DOHH2 (cell line): ENCODE measurements around the gene ZNF276.

Source experiments
- H3F3A ChIP-seq: fragments of 200-600 bp; sonication (generic), shearing (Covaris generic); 2 replicates; pipeline ENCODE4 v1.6.0; 2016; ENCODE audit warnings: antibody characterized with exemption, mild to moderate bottlenecking; ENCODE audit not compliant: control insufficient read depth, insufficient read depth
- H3K27ac ChIP-seq: fragments of 200-600 bp; sonication (generic); 2 replicates; pipeline ENCODE4 v1.5.1; 2014; ENCODE audit warnings: low read depth, mild to moderate bottlenecking, low read length, moderate library complexity
- H3K27me3 ChIP-seq: fragments of 200-600 bp; sonication (generic); 2 replicates; pipeline ENCODE4 v1.6.1; 2014; ENCODE audit warnings: mild to moderate bottlenecking, low read length, mixed read lengths; ENCODE audit not compliant: control insufficient read depth
- H3K36me3 ChIP-seq: fragments of 200-600 bp; sonication (generic); 2 replicates; pipeline ENCODE4 v1.6.1; 2014; ENCODE audit warnings: mild to moderate bottlenecking, low read length, moderate library complexity, mixed read lengths; ENCODE audit not compliant: control insufficient read depth
- H3K4me1 ChIP-seq: fragments of 200-600 bp; sonication (generic); 2 replicates; pipeline ENCODE4 v1.6.1; 2014; ENCODE audit warnings: mild to moderate bottlenecking, low read length, mixed read lengths; ENCODE audit not compliant: control insufficient read depth
- H3K4me2 ChIP-seq: fragments of 200-600 bp; sonication (generic); 2 replicates; pipeline ENCODE4 v1.6.0; 2014; ENCODE audit warnings: mild to moderate bottlenecking, low read length, moderate library complexity
- H3K4me3 ChIP-seq: fragments of 200-600 bp; sonication (generic); 2 replicates; pipeline ENCODE4 v1.5.1; 2014; ENCODE audit warnings: mild to moderate bottlenecking, low read length, mixed read lengths
- H3K79me2 ChIP-seq: fragments of 200-600 bp; sonication (generic); 2 replicates; pipeline ENCODE4 v1.6.1; 2014; ENCODE audit warnings: mild to moderate bottlenecking, low read length, mixed read lengths; ENCODE audit not compliant: control insufficient read depth
- H3K9me2 ChIP-seq: fragments of 200-600 bp; sonication (generic); replicated peaks from 2 replicates; pipeline ENCODE4 v1.6.1; 2014; ENCODE audit warnings: mild to moderate bottlenecking, low read length, mixed read lengths; ENCODE audit not compliant: control insufficient read depth
- H3K9me3 ChIP-seq: fragments of 200-600 bp; sonication (generic); 2 replicates; pipeline ENCODE4 v1.6.1; 2014; ENCODE audit warnings: antibody characterized with exemption, low read length, mixed read lengths; ENCODE audit not compliant: control insufficient read depth, insufficient read depth
- H4K20me1 ChIP-seq: fragments of 200-600 bp; sonication (generic); 2 replicates; pipeline ENCODE4 v1.6.0; 2014; ENCODE audit warnings: low read depth, mild to moderate bottlenecking, antibody characterized with exemption, low read length, moderate library complexity; ENCODE audit not compliant: control insufficient read depth, insufficient read depth
- CTCF ChIP-seq: fragments of 200-600 bp; sonication (generic); IDR thresholded peaks from one replicate; pipeline ENCODE4 v1.5.1; 2014; ENCODE audit warnings: antibody characterized with exemption, mild to moderate bottlenecking, low read depth, low read length; ENCODE audit not compliant: poor library complexity, severe bottlenecking
- EZH2phosphoT487 ChIP-seq: fragments of 200-600 bp; sonication (generic); IDR thresholded peaks from 2 replicates; pipeline ENCODE4 v1.6.1; 2017; ENCODE audit warnings: borderline replicate concordance, mild to moderate bottlenecking, antibody characterized with exemption, low read length, moderate library complexity, mixed read lengths

Gene ZNF276

DNA sequence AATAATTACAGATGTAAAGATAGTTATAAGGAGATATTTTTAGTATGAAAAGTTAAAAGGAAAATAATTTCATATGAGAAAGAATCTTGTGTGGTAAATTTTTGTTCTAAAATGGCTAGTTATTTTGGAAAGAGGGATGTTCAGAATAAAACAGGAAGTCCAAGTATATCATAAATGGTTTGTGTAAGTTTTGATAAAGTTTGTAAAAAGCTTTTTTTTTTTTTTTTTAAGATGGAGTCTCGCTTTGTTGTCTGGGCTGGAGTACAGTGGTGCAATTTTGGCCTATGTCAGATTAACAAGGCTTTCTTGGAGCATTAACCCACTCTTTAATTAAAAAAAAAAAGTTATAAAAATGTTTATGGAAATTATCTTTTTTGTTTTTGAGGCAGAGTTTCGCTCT is 43.1 kb upstream of the ZNF276 start:
- Histone ChIP-seq H3K9me2 (no peaks in the 10 kb centered on the region), H3K4me3 (no peak overlapping the region), H4K20me1 (no peaks in the 10 kb centered on the region), H3K9me3 (peaks cover 9% of the 10 kb centered on the region), H3K79me2 (no peaks in the 10 kb centered on the region), H3F3A (no peaks in the 10 kb centered on the region), H3K27ac (no peak overlapping the region), H3K4me2 (no peak overlapping the region), H3K27me3 (no peaks in the 10 kb centered on the region), H3K36me3 (peaks cover 13% of the 10 kb centered on the region), H3K4me1 (no peaks in the 10 kb centered on the region)
- no peak for TF ChIP-seq CTCF
- no peak for TF ChIP-seq EZH2phosphoT487

GRCh38 chr16:89685916-89686315 is 35.4 kb upstream of the ZNF276 start:
- Histone ChIP-seq H3K36me3 (peaks cover 58% of the 10 kb centered on the region), H3F3A (no peaks in the 10 kb centered on the region), H3K4me2 (peak overlapping the region; percentile 99; the same call in 1 of the 2 replicates), H3K4me3 (peak overlapping the region; percentile 94; the same call in 1 of the 2 replicates), H3K27me3 (no peaks in the 10 kb centered on the region), H3K9me2 (no peaks in the 10 kb centered on the region), H3K4me1 (peaks cover 19% of the 10 kb centered on the region), H3K9me3 (peaks cover 5% of the 10 kb centered on the region; the same call in 1 of the 2 replicates), H4K20me1 (no peaks in the 10 kb centered on the region), H3K27ac (no peak overlapping the region), H3K79me2 (peaks cover 27% of the 10 kb centered on the region)
- TF ChIP-seq CTCF (no peak), EZH2phosphoT487 (no peak)

DNA sequence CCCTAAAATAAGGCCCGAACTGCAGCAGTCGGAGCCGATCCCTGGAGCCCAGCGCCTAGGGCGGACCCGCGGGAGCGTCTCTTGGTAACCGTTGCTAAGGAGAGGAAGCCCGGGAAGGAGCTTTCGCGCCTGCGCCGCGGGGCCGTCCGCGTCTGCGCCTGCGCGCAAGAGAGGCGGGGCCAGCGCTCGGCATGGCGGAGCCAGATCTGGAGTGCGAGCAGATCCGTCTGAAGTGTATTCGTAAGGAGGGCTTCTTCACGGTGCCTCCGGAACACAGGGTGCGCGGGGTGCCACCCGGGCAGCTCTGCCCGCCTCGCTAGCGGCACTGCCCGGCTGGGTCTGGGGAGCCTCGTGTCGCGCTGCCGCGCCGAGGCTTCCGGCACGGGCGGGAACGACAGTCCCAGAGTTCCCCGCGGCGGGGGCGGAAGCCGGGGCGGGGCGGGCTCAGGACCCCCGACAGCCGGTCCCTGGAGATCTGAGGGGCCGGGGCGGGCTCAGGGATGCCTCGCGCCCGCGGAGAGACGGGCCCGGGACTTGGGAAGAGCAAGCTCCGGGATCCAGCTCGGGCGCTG is 34.7 kb upstream of the ZNF276 start, which contains the start of gene CDK10:
Gene CDK10 (plus strand): TSS at position 170 of the 572 bp plus-strand sequence. CDS start 22 bp downstream, at position 192.
- Histone ChIP-seq H3K79me2 (peaks cover 27% of the 10 kb centered on the region), H3K27ac (peak within 1 kb of the TSS; percentile 76), H3K27me3 (no peaks in the 10 kb centered on the region)

More for the DNA sequence above, 34.7 kb upstream of the ZNF276 start, which contains the start of gene CDK10:
- Histone ChIP-seq H3K9me2 (no peaks in the 10 kb centered on the region), H3K36me3 (peaks cover 63% of the 10 kb centered on the region), H3K9me3 (peaks cover 5% of the 10 kb centered on the region; the same call in 1 of the 2 replicates), H3K4me3 (peak within 1 kb of the TSS; percentile 94), H4K20me1 (no peaks in the 10 kb centered on the region), H3K4me2 (peak within 1 kb of the TSS; percentile 99), H3F3A (no peaks in the 10 kb centered on the region), H3K4me1 (peaks cover 19% of the 10 kb centered on the region)
- no peak for TF ChIP-seq CTCF
- no peak for TF ChIP-seq EZH2phosphoT487
